NT2/D1 (cell line): ENCODE measurements around the gene MAML1.

Source experiments
- DNase-seq: peaks from one replicate; pipeline ENCODE4 v3.0.0-alpha.2; 2011; ENCODE audit warnings: low read depth, low spot score
- H3K27me3 ChIP-seq: 2 replicates; pipeline ENCODE4 v1.6.0; 2011; ENCODE audit warnings: mild to moderate bottlenecking; ENCODE audit not compliant: insufficient read length, insufficient read depth
- H3K36me3 ChIP-seq: 2 replicates; pipeline ENCODE4 v1.6.1; 2011; ENCODE audit warnings: mild to moderate bottlenecking, low read length, mixed read lengths; ENCODE audit not compliant: insufficient read depth, insufficient read length
- H3K4me1 ChIP-seq: 2 replicates; pipeline ENCODE4 v1.5.1; 2011; ENCODE audit not compliant: insufficient read depth, insufficient read length
- H3K4me3 ChIP-seq: 2 replicates; pipeline ENCODE4 v1.5.1; 2011; ENCODE audit warnings: low read depth; ENCODE audit not compliant: insufficient read length
- H3K9ac ChIP-seq: 2 replicates; pipeline ENCODE4 v1.6.0; 2011; ENCODE audit warnings: low read depth; ENCODE audit not compliant: insufficient read length
- H3K9me3 ChIP-seq: 2 replicates; pipeline ENCODE4 v1.5.1; 2011; ENCODE audit warnings: mild to moderate bottlenecking, low read length; ENCODE audit not compliant: insufficient read depth
- SUZ12 ChIP-seq: IDR thresholded peaks from 2 replicates; pipeline ENCODE4 v1.6.1; 2011; ENCODE audit not compliant: insufficient read length, insufficient read depth; ENCODE audit errors: extremely low read depth
- YY1 ChIP-seq: IDR thresholded peaks from 2 replicates; pipeline ENCODE4 v1.6.1; 2011; ENCODE audit not compliant: insufficient read length, insufficient read depth
- ZNF274 ChIP-seq: IDR thresholded peaks from 2 replicates; pipeline ENCODE4 v1.6.1; 2011; ENCODE audit warnings: mild to moderate bottlenecking, low read depth, low read length

Gene MAML1

DNA sequence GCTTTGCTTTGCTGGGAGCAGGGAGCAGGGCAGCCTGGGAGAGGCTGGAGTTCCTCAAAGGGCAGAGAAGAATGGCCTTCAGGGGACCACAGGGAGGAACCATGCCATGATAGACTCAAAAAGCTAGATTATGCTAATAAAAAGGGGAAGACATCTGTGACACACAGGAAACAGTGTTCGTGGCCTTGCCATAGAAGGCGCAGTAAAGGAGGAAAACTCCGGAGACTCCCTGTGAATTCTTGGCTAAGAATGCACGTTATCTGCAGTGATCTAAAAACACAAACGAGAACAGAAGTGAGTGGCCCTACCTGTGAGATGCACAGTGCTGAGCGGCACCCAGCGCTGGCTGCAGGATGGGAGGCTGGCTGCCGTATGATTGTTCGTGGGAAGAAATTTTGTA is 45.3 kb downstream of the MAML1 start:
- no peaks in the 10 kb centered on the region for H3K4me1 ChIP-seq
- TF ChIP-seq YY1 (no peak), SUZ12 (no peak), ZNF274 (no peak)
- H3K4me3 ChIP-seq, result no peak overlapping the region
- H3K36me3 ChIP-seq, result peaks cover 59% of the 10 kb centered on the region
- no peaks in the 10 kb centered on the region for H3K27me3 ChIP-seq
- DNase-seq, result no peak
- no peak overlapping the region for H3K9ac ChIP-seq
- no peaks in the 10 kb centered on the region for H3K9me3 ChIP-seq

DNA sequence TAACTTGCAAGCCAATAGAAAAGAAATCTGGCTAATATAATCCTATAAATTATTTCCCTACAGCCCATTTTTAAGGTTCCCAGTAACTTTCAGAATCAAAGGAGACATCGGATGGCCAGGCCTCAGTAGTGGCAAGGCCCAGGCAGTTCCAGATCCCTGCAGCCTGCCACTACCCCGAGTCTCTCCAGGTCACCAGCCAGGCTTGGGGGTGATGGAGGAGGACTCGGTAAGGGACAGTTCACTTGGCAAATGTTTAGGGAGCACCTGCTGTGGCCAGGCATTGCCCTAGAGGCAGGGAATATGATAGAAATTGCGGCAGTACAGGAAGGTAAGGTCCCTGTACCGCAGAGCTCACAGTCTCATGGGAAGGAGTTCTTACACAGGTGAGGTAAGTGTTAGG is 46.0 kb downstream of the MAML1 start:
- peaks cover 52% of the 10 kb centered on the region for H3K36me3 ChIP-seq
- TF ChIP-seq ZNF274, result no peak
- no peak for TF ChIP-seq YY1
- no peak for TF ChIP-seq SUZ12

DNA sequence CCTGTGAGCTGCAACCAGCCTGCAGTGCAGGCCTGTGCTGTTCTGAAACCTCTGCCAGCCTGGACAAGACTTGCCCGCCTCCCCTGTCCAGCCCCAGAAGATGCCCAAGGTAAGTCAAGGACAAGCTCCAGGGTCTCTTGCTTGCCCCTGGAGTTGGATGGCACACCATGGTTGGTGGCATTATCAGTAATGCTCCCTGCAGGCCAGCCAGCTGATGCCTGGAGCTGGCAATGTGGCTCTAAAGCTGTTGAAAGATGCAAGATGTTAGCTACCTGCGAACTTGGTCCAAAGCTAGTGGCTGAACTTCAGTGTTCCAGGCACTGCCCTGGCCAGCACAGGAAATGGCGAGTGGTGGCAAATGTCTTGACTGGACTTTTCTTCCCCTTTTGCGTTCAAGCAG is 47.2 kb downstream of the MAML1 start:
- Histone ChIP-seq H3K9ac (no peak overlapping the region), H3K4me1 (no peaks in the 10 kb centered on the region), H3K4me3 (no peak overlapping the region), H3K9me3 (no peaks in the 10 kb centered on the region), H3K36me3 (peaks cover 40% of the 10 kb centered on the region), H3K27me3 (no peaks in the 10 kb centered on the region)
- DNase-seq, result no peak
- no peak for TF ChIP-seq ZNF274
- TF ChIP-seq YY1, result no peak
- TF ChIP-seq SUZ12, result no peak

More for the DNA sequence above, 46.0 kb downstream of the MAML1 start:
- H3K9ac ChIP-seq, result no peak overlapping the region
- no peaks in the 10 kb centered on the region for H3K27me3 ChIP-seq
- no peaks in the 10 kb centered on the region for H3K4me1 ChIP-seq
- no peak overlapping the region for H3K4me3 ChIP-seq
- DNase-seq, result no peak
- no peaks in the 10 kb centered on the region for H3K9me3 ChIP-seq

DNA sequence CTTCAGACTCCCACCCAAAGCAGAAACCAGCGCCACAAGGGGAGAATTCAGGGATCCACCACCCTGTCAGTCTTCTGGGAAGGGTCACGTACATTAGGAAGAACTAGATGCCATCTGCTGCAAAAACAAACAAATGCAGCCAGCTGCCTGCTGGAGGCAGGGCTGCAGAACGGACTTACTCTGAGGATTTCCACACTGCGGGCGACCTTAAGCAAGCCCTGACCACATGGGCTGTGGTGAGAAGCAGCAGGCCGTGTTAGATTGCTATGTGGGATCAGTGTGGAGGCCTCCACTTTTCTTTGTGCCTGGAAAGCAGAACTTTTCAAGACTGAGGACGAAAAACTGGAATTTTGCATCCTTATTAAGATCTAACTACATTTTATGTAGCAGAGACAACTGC is 47.7 kb downstream of the MAML1 start:
- H3K27me3 ChIP-seq, result no peaks in the 10 kb centered on the region
- no peak for DNase-seq
- no peak overlapping the region for H3K9ac ChIP-seq
- TF ChIP-seq YY1 (no peak), ZNF274 (no peak), SUZ12 (no peak)
- H3K36me3 ChIP-seq, result peaks cover 34% of the 10 kb centered on the region
- no peaks in the 10 kb centered on the region for H3K4me1 ChIP-seq
- no peaks in the 10 kb centered on the region for H3K9me3 ChIP-seq
- H3K4me3 ChIP-seq, result no peak overlapping the region

DNA sequence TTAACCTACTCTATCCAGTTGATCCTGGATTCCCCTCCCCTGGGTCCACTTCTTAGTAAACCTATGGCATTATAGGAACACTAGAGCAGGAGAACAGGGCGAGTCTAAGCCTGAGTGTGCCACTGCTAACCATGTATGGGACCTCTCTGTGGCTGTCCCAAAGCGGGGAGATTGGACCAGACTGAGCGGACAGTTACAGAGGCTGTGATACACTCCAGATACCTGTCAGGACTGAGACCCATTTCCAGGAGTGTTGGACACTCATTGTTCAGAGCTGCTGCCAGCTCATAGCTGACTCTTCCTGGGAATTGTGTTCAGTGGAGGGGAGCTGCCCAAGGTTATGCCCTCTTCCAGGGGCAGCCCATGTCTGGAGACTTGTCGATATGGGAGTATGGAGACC is 49.2 kb downstream of the MAML1 start:
- H3K9me3 ChIP-seq, result no peaks in the 10 kb centered on the region
- no peak for DNase-seq
- H3K4me3 ChIP-seq, result no peak overlapping the region
- H3K4me1 ChIP-seq, result no peaks in the 10 kb centered on the region
- no peaks in the 10 kb centered on the region for H3K27me3 ChIP-seq
- H3K9ac ChIP-seq, result no peak overlapping the region
- peaks cover 24% of the 10 kb centered on the region for H3K36me3 ChIP-seq
- TF ChIP-seq YY1 (no peak), SUZ12 (no peak), ZNF274 (no peak)

DNA sequence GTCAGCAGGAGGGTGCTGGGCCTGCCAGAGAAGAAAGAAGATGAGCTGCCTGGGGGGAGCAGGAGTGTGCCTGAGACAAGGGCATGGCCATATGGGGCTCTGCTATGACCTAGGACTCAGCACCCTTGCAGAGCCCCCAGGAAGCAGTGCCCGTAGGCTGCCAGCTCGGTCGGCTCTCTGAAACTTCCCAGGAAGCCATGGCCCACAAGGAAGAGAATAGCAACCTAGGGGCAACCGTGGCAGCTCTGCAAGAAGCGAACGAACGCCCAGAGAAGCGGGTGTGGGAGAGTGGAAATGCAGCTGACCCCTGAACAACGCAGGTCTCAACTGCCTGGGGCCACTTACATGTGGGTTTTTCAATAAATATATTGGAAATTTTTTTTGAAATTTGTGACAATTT is 50.5 kb downstream of the MAML1 start:
- Histone ChIP-seq H3K4me1 (no peaks in the 10 kb centered on the region), H3K9me3 (no peaks in the 10 kb centered on the region), H3K4me3 (no peak overlapping the region), H3K36me3 (peaks cover 14% of the 10 kb centered on the region), H3K27me3 (no peaks in the 10 kb centered on the region), H3K9ac (no peak overlapping the region)
- no peak for DNase-seq
- no peak for TF ChIP-seq ZNF274
- TF ChIP-seq YY1, result no peak
- TF ChIP-seq SUZ12, result no peak

DNA sequence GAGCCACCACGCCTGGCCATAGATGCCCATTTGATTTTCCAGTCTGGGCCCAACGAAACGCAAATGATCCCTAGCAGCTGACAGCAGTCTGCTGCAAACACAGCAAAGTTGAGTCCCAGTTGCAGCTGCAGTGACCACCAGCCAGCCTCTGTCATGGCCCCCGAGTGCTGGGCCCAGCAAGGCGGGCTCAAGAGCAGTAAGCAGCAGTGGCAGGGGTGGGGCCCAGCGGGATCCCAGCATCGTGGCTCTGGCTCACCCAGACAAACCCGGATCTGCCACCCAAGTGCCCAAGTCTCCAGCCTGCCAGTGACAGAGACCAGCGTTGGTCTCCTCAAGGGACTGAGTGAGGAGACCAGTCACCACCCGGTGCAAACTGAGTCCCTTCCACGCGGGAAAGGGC is 54.2 kb downstream of the MAML1 start:
- H3K36me3 ChIP-seq, result no peaks in the 10 kb centered on the region
- TF ChIP-seq ZNF274 (no peak), SUZ12 (no peak), YY1 (no peak)
- H3K4me1 ChIP-seq, result no peaks in the 10 kb centered on the region
- H3K27me3 ChIP-seq, result no peaks in the 10 kb centered on the region
- H3K9ac ChIP-seq, result no peak overlapping the region
- H3K9me3 ChIP-seq, result no peaks in the 10 kb centered on the region
- no peak overlapping the region for H3K4me3 ChIP-seq
- DNase-seq, result no peak
